Fibroblast of lung (primary cell): ENCODE data around the gene TBCC. TPM values are rescaled to one million over a fixed set of nuclear protein-coding genes. Genes with fewer than 3 reads are reported as not detected.

ENCODE experiments used
- DNase-seq, 2 donors: peaks; one replicate each; pipeline versions ENCODE4 v3.0.0 to v3.0.0-alpha.2; 2010; ENCODE audit warnings: low read depth in 2 of 2
- H2AFZ ChIP-seq: 2 replicates; pipeline ENCODE4 v1.5.1; 2012; ENCODE audit warnings: low read length, control low read depth, inconsistent platforms
- H3K27ac ChIP-seq: 2 replicates; pipeline ENCODE4 v1.5.1; 2011; ENCODE audit warnings: low read length, control low read depth; ENCODE audit not compliant: insufficient read depth
- H3K27me3 ChIP-seq: 2 replicates; pipeline ENCODE4 v1.5.1; 2011; ENCODE audit warnings: mild to moderate bottlenecking, low read length; ENCODE audit not compliant: control insufficient read depth, insufficient read depth
- H3K36me3 ChIP-seq: 2 replicates; pipeline ENCODE4 v1.5.1; 2011; ENCODE audit warnings: low read length; ENCODE audit not compliant: control insufficient read depth, insufficient read depth
- H3K4me1 ChIP-seq: 2 replicates; pipeline ENCODE4 v1.5.1; 2011; ENCODE audit warnings: low read length; ENCODE audit not compliant: control insufficient read depth, insufficient read depth; ENCODE audit errors: extremely low read depth
- H3K4me2 ChIP-seq: 2 replicates; pipeline ENCODE4 v1.5.1; 2011; ENCODE audit warnings: low read length, control low read depth; ENCODE audit not compliant: insufficient read depth; ENCODE audit errors: extremely low read depth
- H3K4me3 ChIP-seq, 4 experiments: fragments of 200-600 bp in 1 of 4; sonication (generic) in 1 of 4; replicated peaks in 1 of 4; 2 replicates each; pipeline ENCODE4 v1.5.1; 2011 to 2016; ENCODE audit warnings: low read length in 4 of 4, low read depth in 3 of 4, mild to moderate bottlenecking in 3 of 4, control low read depth in 2 of 4, inconsistent platforms in 1 of 4, mixed read lengths in 1 of 4; ENCODE audit not compliant: insufficient read depth in 1 of 4; ENCODE audit errors: control extremely low read depth in 1 of 4
- H3K79me2 ChIP-seq: 2 replicates; pipeline ENCODE4 v1.5.1; 2012; ENCODE audit warnings: mild to moderate bottlenecking, low read length, inconsistent platforms; ENCODE audit not compliant: control insufficient read depth, insufficient read depth
- H3K9ac ChIP-seq: 2 replicates; pipeline ENCODE4 v1.5.1; 2011; ENCODE audit warnings: mild to moderate bottlenecking, low read length, control low read depth; ENCODE audit not compliant: insufficient read depth
- H3K9me3 ChIP-seq: 2 replicates; pipeline ENCODE4 v1.5.1; 2012; ENCODE audit warnings: low read depth, low read length; ENCODE audit not compliant: control insufficient read depth, insufficient read depth
- H4K20me1 ChIP-seq: 2 replicates; pipeline ENCODE4 v1.5.1; 2011; ENCODE audit warnings: low read length; ENCODE audit not compliant: control insufficient read depth, insufficient read depth; ENCODE audit errors: extremely low read depth
- EZH2 ChIP-seq: IDR thresholded peaks from 2 replicates; pipeline ENCODE4 v1.5.1; 2012; ENCODE audit warnings: low read length, control low read depth, mild to moderate bottlenecking; ENCODE audit errors: missing control alignments
- polyA plus RNA-seq, 2 donors: library from polyadenylated mRNA; depleted of rRNA in 1 of 2; stranded (reverse) in 1 of 2; unstranded in 1 of 2; fragments of >200 nt; gene quantifications; 2 replicates each; pipeline ENCODE4 v1.2.1, GENCODE V29; 2011 to 2012; ENCODE audit warnings: missing spikeins in 1 of 2
- total RNA-seq: library from RNA; depleted of rRNA; stranded (reverse); fragments of >200 nt; gene quantifications from 2 replicates; pipeline ENCODE4 v1.2.1, GENCODE V29; 2014
- TF ChIP-seq, protein P1 (sequence below), 2 donors: IDR thresholded peaks in 1 of 2; conservative IDR thresholded peaks in 1 of 2; 1 replicate in 1 of 2; 2 replicates in 1 of 2; pipeline ENCODE4 v1.5.1; 2011 to 2012; ENCODE audit warnings: low read length in 2 of 2, control low read depth in 1 of 2, inconsistent platforms in 1 of 2, low read depth in 1 of 2, mild to moderate bottlenecking in 1 of 2

The TBCC gene
- total and polyA plus RNA-seq, 2 donors (not counting 1 experiment from before 2014, with no cell fraction given), result 18.2 to 50.0 TPM

DNA sequence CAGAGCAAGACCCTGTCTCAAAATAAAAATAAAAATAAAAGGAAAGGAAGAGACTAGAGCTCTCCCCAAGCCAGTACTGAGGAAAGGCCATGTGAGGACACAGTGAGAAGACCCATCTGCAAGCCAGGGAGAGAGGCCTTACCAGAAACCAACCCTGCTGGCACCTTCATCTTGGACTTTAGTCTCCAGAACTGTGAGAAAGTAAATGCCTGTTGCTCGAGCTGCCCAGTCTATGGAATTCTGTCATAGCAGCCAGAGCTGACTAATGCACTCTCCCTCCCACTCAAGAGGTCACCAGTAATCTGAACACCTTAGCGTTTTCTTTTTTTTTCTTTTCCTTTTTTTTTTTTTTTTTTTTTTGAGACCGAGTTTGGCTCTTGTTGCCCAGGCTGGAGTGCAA lies 16.2 kb downstream of the TBCC start:
- Histone ChIP-seq H3K36me3 (no peaks in the 10 kb centered on the region), H3K9ac (no peak overlapping the region), H3K79me2 (no peaks in the 10 kb centered on the region), H3K27ac (no peak overlapping the region), H3K9me3 (no peaks in the 10 kb centered on the region), H2AFZ (no peak overlapping the region), H3K4me1 (peaks cover 3% of the 10 kb centered on the region), H4K20me1 (no peaks in the 10 kb centered on the region), H3K27me3 (no peaks in the 10 kb centered on the region), H3K4me3 (no peak overlapping the region), H3K4me2 (no peak overlapping the region)
- peak; percentile 16 to 71 for DNase-seq
- TF ChIP-seq, protein P1, sequence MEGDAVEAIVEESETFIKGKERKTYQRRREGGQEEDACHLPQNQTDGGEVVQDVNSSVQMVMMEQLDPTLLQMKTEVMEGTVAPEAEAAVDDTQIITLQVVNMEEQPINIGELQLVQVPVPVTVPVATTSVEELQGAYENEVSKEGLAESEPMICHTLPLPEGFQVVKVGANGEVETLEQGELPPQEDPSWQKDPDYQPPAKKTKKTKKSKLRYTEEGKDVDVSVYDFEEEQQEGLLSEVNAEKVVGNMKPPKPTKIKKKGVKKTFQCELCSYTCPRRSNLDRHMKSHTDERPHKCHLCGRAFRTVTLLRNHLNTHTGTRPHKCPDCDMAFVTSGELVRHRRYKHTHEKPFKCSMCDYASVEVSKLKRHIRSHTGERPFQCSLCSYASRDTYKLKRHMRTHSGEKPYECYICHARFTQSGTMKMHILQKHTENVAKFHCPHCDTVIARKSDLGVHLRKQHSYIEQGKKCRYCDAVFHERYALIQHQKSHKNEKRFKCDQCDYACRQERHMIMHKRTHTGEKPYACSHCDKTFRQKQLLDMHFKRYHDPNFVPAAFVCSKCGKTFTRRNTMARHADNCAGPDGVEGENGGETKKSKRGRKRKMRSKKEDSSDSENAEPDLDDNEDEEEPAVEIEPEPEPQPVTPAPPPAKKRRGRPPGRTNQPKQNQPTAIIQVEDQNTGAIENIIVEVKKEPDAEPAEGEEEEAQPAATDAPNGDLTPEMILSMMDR (conservative IDR thresholded peaks at IDR 0.05 in 1 of 2, IDR thresholded peaks at IDR 0.05 in 1 of 2; ENCODE audit: low read depth in 1 of 2, low read length in 2 of 2), result no peak
- no peak for TF ChIP-seq EZH2

- Histone ChIP-seq H3K4me1 (peaks cover 3% of the 10 kb centered on the region), H3K4me2 (peak overlapping the region; percentile 79), H3K79me2 (no peaks in the 10 kb centered on the region), H3K27ac (peak overlapping the region; percentile 84), H4K20me1 (no peaks in the 10 kb centered on the region), H3K9ac (peak overlapping the region; percentile 68), H2AFZ (peak overlapping the region; percentile 86), H3K27me3 (no peaks in the 10 kb centered on the region), H3K9me3 (no peaks in the 10 kb centered on the region), H3K4me3 (peak overlapping the region; percentile 12 to 56 (median 32)), H3K36me3 (no peaks in the 10 kb centered on the region)
- TF ChIP-seq, protein P1 (conservative IDR thresholded peaks at IDR 0.05 in 1 of 2, IDR thresholded peaks at IDR 0.05 in 1 of 2; ENCODE audit: low read depth in 1 of 2, low read length in 2 of 2), result no peak
- no peak for TF ChIP-seq EZH2
- DNase-seq, result peak in 1 of 2 donors; percentile 33
Observed at GRCh38 chr6:42727627-42728026, 18.3 kb downstream of the TBCC start.

- no peaks in the 10 kb centered on the region for H3K9me3 ChIP-seq
- peak; percentile 16 to 47 for DNase-seq
- peaks cover 3% of the 10 kb centered on the region for H3K4me1 ChIP-seq
- H3K27ac ChIP-seq, result peak overlapping the region; percentile 84
- TF ChIP-seq, protein P1 (conservative IDR thresholded peaks at IDR 0.05 in 1 of 2, IDR thresholded peaks at IDR 0.05 in 1 of 2; ENCODE audit: low read depth in 1 of 2, low read length in 2 of 2), result no peak
- TF ChIP-seq EZH2, result no peak
- peak overlapping the region; percentile 12 to 72 (median 42) for H3K4me3 ChIP-seq
- no peaks in the 10 kb centered on the region for H4K20me1 ChIP-seq
- peak overlapping the region; percentile 79 for H3K4me2 ChIP-seq
- H3K9ac ChIP-seq, result peak overlapping the region; percentile 68
- no peaks in the 10 kb centered on the region for H3K79me2 ChIP-seq
- H2AFZ ChIP-seq, result peak overlapping the region; percentile 86
- H3K36me3 ChIP-seq, result no peaks in the 10 kb centered on the region
- no peaks in the 10 kb centered on the region for H3K27me3 ChIP-seq
Observed at GRCh38 chr6:42727087-42727611, 18.8 kb downstream of the TBCC start.
